Fibroblast of pulmonary artery (primary cell): ENCODE measurements around the gene LLGL2.
"Not testable (repeated sequence)": the region's sequence is repeated elsewhere in the genome, so short reads cannot be mapped to it uniquely, and the experiment has no call there.

ENCODE experiments used
- DNase-seq: peaks from one replicate; pipeline ENCODE4 v3.0.0-alpha.2; 2010; ENCODE audit warnings: low read depth
- H3K4me3 ChIP-seq: replicated peaks from 2 replicates; pipeline ENCODE4 v1.5.1; 2011; ENCODE audit warnings: low read depth, mild to moderate bottlenecking, control low read depth, low read length, moderate library complexity
- TF ChIP-seq, protein P1 (sequence below): IDR thresholded peaks from 2 replicates; pipeline ENCODE4 v1.5.1; 2011; ENCODE audit warnings: mild to moderate bottlenecking, control low read depth, low read length, inconsistent platforms; ENCODE audit errors: missing control alignments

LLGL2 gene

DNA sequence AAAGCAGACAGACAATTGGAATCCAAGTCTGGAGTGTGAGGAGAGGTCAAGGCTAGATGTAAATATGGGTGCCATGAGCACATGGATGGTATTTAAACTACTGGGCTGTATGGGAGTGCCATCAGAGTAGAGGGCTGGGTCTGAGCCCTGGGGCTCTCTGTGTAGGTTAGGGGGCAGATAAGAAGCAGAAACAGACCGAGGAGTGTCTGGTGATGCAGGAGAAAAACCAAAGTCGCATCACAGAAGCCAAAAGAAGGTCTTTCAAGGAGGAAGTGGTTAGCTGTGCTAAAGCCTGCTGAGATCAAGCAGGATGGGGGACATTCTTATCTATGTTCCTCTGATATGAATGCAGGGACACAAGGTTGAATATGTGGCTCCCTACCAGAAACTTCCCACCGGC, 7.3 kb upstream of the LLGL2 start:
- TF ChIP-seq, protein P1, sequence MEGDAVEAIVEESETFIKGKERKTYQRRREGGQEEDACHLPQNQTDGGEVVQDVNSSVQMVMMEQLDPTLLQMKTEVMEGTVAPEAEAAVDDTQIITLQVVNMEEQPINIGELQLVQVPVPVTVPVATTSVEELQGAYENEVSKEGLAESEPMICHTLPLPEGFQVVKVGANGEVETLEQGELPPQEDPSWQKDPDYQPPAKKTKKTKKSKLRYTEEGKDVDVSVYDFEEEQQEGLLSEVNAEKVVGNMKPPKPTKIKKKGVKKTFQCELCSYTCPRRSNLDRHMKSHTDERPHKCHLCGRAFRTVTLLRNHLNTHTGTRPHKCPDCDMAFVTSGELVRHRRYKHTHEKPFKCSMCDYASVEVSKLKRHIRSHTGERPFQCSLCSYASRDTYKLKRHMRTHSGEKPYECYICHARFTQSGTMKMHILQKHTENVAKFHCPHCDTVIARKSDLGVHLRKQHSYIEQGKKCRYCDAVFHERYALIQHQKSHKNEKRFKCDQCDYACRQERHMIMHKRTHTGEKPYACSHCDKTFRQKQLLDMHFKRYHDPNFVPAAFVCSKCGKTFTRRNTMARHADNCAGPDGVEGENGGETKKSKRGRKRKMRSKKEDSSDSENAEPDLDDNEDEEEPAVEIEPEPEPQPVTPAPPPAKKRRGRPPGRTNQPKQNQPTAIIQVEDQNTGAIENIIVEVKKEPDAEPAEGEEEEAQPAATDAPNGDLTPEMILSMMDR: no peak
- H3K4me3 ChIP-seq: no peak overlapping the region
- no peak for DNase-seq

DNA sequence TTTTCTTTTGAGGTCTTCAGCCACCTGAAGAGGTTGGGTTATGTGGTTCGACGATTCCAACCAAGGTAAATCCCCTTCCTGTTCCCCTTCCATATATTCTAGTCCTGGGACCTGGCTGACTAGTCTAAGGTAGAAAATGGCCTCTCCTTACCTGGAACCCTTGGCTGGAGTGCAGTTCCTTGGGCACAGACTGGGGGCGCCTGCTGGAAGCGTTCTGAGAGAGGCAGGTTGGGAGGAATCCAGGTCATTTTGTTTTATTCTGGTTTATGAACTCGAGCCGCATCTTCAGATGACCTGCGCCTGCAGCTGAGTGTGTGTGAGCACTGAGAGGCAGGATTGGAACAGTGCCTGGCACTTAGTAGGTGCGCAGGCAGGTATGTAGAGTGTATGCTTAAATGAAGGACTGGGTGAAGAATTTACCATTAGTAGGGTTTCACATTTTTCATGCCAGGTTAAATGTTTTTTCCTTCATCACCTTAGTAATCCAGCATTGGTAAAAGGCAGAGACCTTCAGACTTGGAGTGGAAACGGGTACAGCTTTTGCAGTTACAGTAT, 6.4 kb upstream of the LLGL2 start:
- DNase-seq: no peak
- no peak overlapping the region for H3K4me3 ChIP-seq
- TF ChIP-seq, protein P1: no peak

DNA sequence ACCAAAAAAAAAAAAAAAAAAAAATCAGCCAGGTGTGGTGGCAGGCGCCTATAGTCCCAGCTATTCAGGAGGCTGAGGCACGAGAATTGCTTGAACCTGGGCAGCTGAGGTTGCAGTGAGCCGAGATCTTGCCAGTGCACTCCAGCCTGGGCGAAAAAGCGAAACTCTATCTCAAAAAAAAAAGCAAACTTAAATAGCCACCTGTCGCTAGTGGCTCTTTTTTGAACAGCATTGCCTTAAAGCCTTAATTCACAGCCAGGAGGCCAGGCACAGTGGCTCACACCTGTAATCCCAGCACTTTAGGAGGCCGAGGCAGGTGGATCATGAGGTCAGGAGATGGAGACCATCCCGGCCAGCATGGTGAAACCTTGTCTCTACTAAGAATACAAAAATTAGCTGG, 5.1 kb upstream of the LLGL2 start:
- not testable (repeated sequence) for DNase-seq, H3K4me3 ChIP-seq

DNA sequence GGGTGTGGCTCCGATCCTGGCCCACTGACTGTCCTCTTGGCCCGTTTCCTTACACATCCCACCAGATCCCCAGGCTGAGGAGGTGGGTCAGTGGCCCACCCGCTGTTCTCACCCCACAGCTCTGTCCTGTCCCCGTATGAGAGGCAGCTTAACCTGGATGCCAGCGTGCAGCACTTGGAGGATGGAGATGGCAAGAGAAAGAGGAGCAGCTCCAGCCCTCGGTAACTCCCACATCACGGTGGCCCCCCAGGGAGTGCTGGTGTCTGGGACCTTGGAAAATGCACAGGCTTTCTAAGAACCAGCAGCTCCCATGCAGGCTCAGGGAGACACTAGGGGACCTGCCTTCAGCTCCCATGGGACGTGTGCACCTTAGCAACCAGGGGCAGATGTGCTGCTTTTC, 4.2 kb upstream of the LLGL2 start:
- DNase-seq: no peak
- no peak overlapping the region for H3K4me3 ChIP-seq
- TF ChIP-seq, protein P1: no peak

DNA sequence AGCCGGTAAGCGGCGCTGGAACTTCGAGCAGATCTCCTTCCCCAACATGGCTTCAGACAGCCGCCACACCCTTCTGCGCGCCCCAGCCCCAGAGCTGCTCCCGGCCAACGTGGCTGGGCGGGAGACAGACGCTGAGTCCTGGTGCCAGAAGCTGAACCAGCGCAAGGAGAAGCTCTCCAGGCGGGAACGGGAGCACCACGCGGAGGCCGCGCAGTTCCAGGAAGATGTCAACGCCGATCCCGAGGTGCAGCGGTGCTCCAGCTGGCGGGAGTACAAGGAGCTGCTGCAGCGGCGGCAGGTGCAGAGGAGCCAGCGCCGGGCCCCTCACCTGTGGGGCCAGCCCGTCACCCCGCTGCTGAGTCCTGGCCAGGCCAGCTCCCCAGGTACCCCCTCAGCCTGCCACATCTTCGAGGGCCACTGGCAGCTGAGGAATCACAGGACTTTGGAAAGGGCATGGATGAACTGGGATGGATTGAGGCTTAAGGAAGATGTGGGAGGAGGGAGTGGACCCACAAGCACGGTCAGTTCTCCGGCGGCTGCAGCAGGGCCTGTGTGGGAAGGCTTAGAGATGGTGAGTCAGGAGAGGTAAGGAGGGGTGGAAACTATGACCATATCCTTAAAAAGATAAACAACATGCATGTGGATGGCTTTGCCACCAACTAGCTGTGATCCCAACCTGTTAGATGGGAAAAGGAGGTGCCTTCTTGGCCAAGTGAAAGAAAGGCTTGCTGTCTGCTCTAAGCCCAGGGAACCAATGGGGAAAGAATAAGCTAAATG, 3.4 kb upstream of the LLGL2 start:
- TF ChIP-seq, protein P1: no peak
- peak; percentile 31 for DNase-seq

DNA sequence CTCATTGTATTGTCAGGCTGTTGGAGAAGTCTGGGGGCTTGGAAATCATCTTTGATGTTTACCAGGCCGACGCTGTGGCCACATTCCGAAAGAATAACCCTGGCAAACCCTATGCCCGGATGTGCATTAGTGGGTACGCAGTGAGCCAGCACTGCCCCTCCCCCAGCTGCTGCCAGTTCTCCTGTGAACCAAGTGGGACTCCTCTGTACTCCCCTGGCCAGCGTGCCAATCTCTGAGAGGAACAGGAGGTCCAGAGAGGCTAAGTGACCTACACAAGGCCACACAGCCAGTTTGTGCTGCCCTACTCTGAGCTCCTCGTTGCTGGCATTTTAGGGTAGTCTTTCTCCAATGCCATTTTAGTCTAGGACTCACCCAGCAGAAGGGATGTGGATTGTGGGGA, 1.9 kb upstream of the LLGL2 start:
- TF ChIP-seq, protein P1: no peak
- no peak overlapping the region for H3K4me3 ChIP-seq
- DNase-seq: no peak

More for the DNA sequence above, 3.4 kb upstream of the LLGL2 start:
- H3K4me3 ChIP-seq: no peak overlapping the region

DNA sequence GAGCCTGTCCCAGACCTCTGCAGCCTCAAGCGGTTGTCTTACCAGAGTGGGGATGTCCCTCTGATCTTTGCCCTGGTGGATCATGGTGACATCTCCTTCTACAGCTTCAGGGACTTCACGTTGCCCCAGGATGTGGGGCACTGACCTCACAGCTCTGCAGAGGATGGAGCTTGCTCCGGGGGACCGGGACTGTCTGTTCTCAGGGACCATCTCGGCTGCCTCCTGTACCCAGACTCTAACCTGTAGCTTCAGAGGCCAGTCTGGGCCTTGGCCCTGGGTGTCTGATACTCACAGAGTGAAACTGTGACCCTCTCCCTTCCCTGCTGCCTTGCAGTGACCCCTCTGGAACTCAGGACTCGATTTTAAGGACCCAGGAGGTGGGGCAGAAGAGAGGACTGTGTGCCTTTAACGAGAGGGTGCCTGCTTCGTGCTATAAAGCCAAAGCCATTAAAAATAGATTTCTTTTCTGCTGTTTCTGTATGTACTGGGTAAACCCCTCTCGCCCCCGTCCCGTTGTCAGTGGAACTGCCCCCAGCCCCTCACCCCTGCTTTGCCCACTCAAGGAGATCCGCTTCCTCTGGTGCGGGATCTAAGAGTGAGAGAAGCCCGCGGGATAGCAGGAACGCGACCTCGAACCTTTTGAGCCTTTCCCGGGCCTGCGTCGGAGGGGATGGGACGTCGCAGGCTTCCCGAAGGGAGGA, 1.1 kb upstream of the LLGL2 start:
- TF ChIP-seq, protein P1: no peak
- DNase-seq: no peak
- H3K4me3 ChIP-seq: no peak overlapping the region
